Natural killer cell (primary cell): Measurements from ENCODE around the gene BRD3. TPM values are rescaled to one million over a fixed set of nuclear protein-coding genes. Genes with fewer than 3 reads are reported as not detected.
A peak's percentile ranks its signal among the peaks of the same experiment; 100 is the strongest.

Experiments used
- ATAC-seq, 3 donors: fragments of 150-1000 bp in 2 of 3; fragments of 200-7000 bp in 1 of 3; cut with Tn5 transposase; 1 replicate in 1 of 3; 2 replicates in 2 of 3; pipeline ENCODE4 v1.10.0; 2021; ENCODE audit warnings: mild to moderate bottlenecking in 2 of 3, moderate library complexity in 2 of 3
- DNase-seq, 2 donors: peaks; one replicate each; pipeline versions ENCODE4 v3.0.0 to v3.0.0-alpha.2; 2013 to 2021; ENCODE audit warnings: mixed read lengths in 1 of 2
- H3K27ac ChIP-seq: one replicate; pipeline ENCODE4 v1.5.1; 2013; ENCODE audit warnings: mild to moderate bottlenecking, low read length
- H3K27me3 ChIP-seq: one replicate; pipeline ENCODE4 v1.6.1; 2013; ENCODE audit warnings: low read length; ENCODE audit not compliant: control insufficient read depth, insufficient read depth
- H3K36me3 ChIP-seq: one replicate; pipeline ENCODE4 v1.6.1; 2013; ENCODE audit warnings: low read length; ENCODE audit not compliant: control insufficient read depth, insufficient read depth
- H3K4me1 ChIP-seq: one replicate; pipeline ENCODE4 v1.6.1; 2013; ENCODE audit warnings: low read length; ENCODE audit not compliant: control insufficient read depth, insufficient read depth
- H3K4me3 ChIP-seq: one replicate; pipeline ENCODE4 v1.5.1; 2013; ENCODE audit warnings: low read length
- H3K9me3 ChIP-seq: one replicate; pipeline ENCODE4 v1.6.1; 2013; ENCODE audit warnings: low read length; ENCODE audit not compliant: control insufficient read depth, insufficient read depth
- H3K27ac Mint-ChIP-seq, 2 donors: one replicate each; pipeline ENCODE4 v1.8.0; 2022; ENCODE audit warnings: mild to moderate bottlenecking in 2 of 2, mixed read lengths in 2 of 2, moderate library complexity in 1 of 2
- H3K27me3 Mint-ChIP-seq, 2 donors: one replicate each; pipeline ENCODE4 v1.8.0; 2022; ENCODE audit warnings: low read depth in 2 of 2, mixed read lengths in 2 of 2
- H3K36me3 Mint-ChIP-seq: one replicate; pipeline ENCODE4 v1.8.0; 2022; ENCODE audit warnings: mixed read lengths
- H3K4me1 Mint-ChIP-seq, 2 donors: one replicate each; pipeline ENCODE4 v1.8.0; 2022; ENCODE audit warnings: mixed read lengths in 2 of 2
- H3K4me3 Mint-ChIP-seq: one replicate; pipeline ENCODE4 v1.8.0; 2022; ENCODE audit warnings: mild to moderate bottlenecking, moderate library complexity, mixed read lengths
- H3K9me3 Mint-ChIP-seq, 2 donors: one replicate each; pipeline ENCODE4 v1.8.0; 2022; ENCODE audit warnings: mixed read lengths in 2 of 2
- CTCF ChIP-seq: fragments of 200-600 bp; IDR thresholded peaks from one replicate; pipeline ENCODE4 v1.8.0; 2022; ENCODE audit warnings: antibody characterized with exemption
- WGBS: methylation state at CpG from one replicate; pipeline ENCODE4 v1.1.7; 2013; ENCODE audit warnings: missing lambda C conversion rate; ENCODE audit not compliant: insufficient coverage; 5-methylcytosine and 5-hydroxymethylcytosine counted together
- intact Hi-C: fragments of 100-400 bp; cut with micrococcal nuclease; formaldehyde crosslinking; loops from one replicate; pipeline ENCODE4 v1.14.2; 2022
- total RNA-seq, 4 donors: library from RNA; stranded (reverse); fragments of 120-200 nt in 1 of 4; gene quantifications; one replicate each; pipeline versions ENCODE4 v1.2.3 to v1.2.4, GENCODE V29; 2013 to 2022

Gene BRD3
- total RNA-seq, 3 donors from 2014 or later (not counting 1 experiment from before 2014, with no cell fraction given), result 52.8 to 63.0 (median 52.8) TPM

DNA sequence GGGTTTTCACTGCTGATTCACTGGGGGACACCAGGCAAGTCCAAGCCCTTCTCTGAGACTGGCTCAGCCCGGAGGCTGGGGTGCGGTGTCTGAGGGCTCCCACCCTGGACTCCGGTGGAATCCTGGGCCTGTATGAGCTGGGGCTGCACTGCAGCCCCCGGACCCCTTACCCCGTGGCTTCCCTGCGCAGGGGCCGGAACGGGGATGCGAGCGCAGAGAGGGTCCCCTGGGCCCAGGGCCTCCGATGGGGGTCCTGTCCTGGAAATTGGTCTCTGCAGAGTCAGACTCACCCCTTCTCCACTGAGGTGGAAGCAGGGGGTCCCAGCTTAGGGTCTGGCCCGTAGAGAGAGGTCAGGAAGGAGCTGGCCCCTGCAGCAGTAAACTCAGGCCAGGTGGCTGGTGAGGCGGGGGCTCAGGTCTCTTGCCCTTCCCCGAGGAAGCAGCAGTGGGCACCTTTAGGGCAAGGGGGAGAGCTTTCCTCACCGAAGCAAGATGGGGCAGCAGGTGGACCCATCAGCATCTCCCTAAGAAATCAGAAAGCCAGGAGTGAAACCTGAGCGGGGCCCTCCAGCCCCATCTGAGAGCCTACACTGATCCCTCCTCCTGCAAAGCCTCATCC lies 74.1 kb downstream of the BRD3 start:
- no peaks in the 10 kb centered on the region for H3K9me3 Mint-ChIP-seq
- no peak overlapping the region for H3K27ac Mint-ChIP-seq
- Histone ChIP-seq H3K27me3 (peaks cover 11% of the 10 kb centered on the region), H3K36me3 (no peaks in the 10 kb centered on the region), H3K4me1 (peaks cover 33% of the 10 kb centered on the region), H3K9me3 (no peaks in the 10 kb centered on the region), H3K4me3 (peak overlapping the region; percentile 70), H3K27ac (no peak overlapping the region)
- peaks cover 0 to 8% of the 10 kb centered on the region in 2 donors for H3K27me3 Mint-ChIP-seq
- no peak for TF ChIP-seq CTCF
- H3K4me1 Mint-ChIP-seq, result peaks cover 0 to 7% of the 10 kb centered on the region in 2 donors
- intact Hi-C loops, result loop anchor here (1.0 kb wide), 1 partner anchor 200 kb away; no protein-coding TSS in a partner anchor
- ATAC-seq (no peak), DNase-seq (peak in 1 of 2 donors; percentile 23)
- H3K4me3 Mint-ChIP-seq, result peak overlapping the region; percentile 78
- no peaks in the 10 kb centered on the region for H3K36me3 Mint-ChIP-seq
- WGBS, result 66% methylated on average over 16 of the region's 16 CpGs

GRCh38 chr9:133992780-133993634 lies 74.8 kb downstream of the BRD3 start:
- H3K4me3 Mint-ChIP-seq, result peak overlapping the region; percentile 69
- H3K36me3 Mint-ChIP-seq, result no peaks in the 10 kb centered on the region

DNA sequence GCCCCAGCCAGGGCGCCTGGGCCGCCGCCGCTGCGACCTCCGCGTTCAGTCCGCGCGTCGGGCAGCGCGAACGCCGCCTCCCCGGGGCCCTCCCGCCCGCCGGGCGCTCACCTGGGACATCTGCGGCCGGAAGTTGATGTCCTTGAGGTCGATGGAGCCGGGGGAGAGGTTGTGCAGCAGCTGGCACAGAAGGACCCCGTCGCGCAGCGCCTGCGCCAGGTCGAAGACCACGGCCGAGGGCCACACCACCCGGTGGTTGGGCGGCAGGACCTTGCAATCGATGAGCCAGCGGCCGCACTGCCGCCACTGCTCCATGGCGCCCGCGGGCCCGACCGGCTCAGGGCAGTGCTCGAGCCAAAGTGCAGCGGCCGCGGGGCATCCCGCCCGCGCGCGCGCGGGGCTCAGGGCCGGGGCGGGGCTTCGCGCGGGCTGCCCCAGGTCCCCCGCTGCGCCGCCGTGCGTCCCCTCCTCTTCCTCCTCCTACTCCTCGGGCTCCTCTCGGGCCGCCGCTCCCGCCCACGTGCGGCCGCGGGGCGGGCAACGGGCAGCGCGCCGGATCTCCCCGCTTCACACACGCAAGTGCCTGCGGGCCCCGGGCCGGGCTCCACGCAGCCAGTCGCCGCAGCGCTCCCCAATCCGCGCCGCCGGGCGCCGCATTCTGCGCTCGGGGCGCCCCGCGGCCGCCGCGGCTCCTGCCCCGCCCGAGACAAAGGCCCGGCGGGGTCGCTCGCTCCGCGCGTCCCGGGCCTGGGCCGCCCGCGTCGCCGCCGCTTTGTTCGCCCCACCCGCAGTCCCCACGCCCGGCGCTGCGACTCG lies 75.7 kb downstream of the BRD3 start, which contains the start of gene VAV2:
VAV2 (minus strand) TSS at position 361 of the 816 bp plus-strand sequence; CDS start at position 315, 46 bp downstream.
- Histone ChIP-seq H3K27me3 (peaks cover 11% of the 10 kb centered on the region), H3K4me3 (peak within 1 kb of the TSS; percentile 70), H3K27ac (peak within 1 kb of the TSS; percentile 19), H3K9me3 (no peaks in the 10 kb centered on the region), H3K36me3 (no peaks in the 10 kb centered on the region), H3K4me1 (peaks cover 33% of the 10 kb centered on the region)
- intact Hi-C loops, result no loop called here
- WGBS, result under 1% methylated on average over 124 of the region's 124 CpGs
- DNase-seq (peak; percentile 26 to 65), ATAC-seq (peak; percentile 44 to 67 (median 56))
- no peak within 1 kb of the TSS for H3K27ac Mint-ChIP-seq
- no peaks in the 10 kb centered on the region for H3K36me3 Mint-ChIP-seq
- peak within 1 kb of the TSS; percentile 69 for H3K4me3 Mint-ChIP-seq
- H3K4me1 Mint-ChIP-seq, result peaks cover 0 to 7% of the 10 kb centered on the region in 2 donors
- no peak for TF ChIP-seq CTCF
- peaks cover 0 to 10% of the 10 kb centered on the region in 2 donors for H3K27me3 Mint-ChIP-seq
- no peaks in the 10 kb centered on the region for H3K9me3 Mint-ChIP-seq

More at GRCh38 chr9:133992780-133993634, 74.8 kb downstream of the BRD3 start:
- Histone ChIP-seq H3K27ac (peak overlapping the region; percentile 19), H3K4me1 (peaks cover 33% of the 10 kb centered on the region), H3K27me3 (peaks cover 11% of the 10 kb centered on the region), H3K4me3 (peak overlapping the region; percentile 70), H3K9me3 (no peaks in the 10 kb centered on the region), H3K36me3 (no peaks in the 10 kb centered on the region)
- Mint-ChIP-seq H3K27ac (no peak overlapping the region), H3K4me1 (peaks cover 0 to 7% of the 10 kb centered on the region in 2 donors), H3K9me3 (no peaks in the 10 kb centered on the region), H3K27me3 (peaks cover 0 to 8% of the 10 kb centered on the region in 2 donors)
- peak; percentile 83 to 86 (median 84) for ATAC-seq
- intact Hi-C loops, result no loop called here
- TF ChIP-seq CTCF, result no peak
- DNase-seq, result peak; percentile 60 to 85
- under 1% methylated on average over 74 of the region's 74 CpGs for WGBS
